Breast epithelium (tissue), 4 donors: Measurements from ENCODE around the gene TMEM212. TPM values are rescaled to one million over a fixed set of nuclear protein-coding genes. Genes with fewer than 3 reads are reported as not detected.

Source experiments
- DNase-seq, 2 donors: peaks; one replicate each; pipeline ENCODE4 v3.0.0-alpha.2; 2019; ENCODE audit warnings: low spot score in 2 of 2
- H3K27ac ChIP-seq, 2 donors: fragments of 200-600 bp; sonication (generic) in 1 of 2; one replicate each; pipeline ENCODE4 v1.5.1; 2016 to 2019; ENCODE audit warnings: mild to moderate bottlenecking in 1 of 2
- H3K27me3 ChIP-seq, 2 donors: fragments of 200-600 bp; sonication (generic) in 1 of 2; one replicate each; pipeline versions ENCODE4 v1.5.1 to v1.6.0; 2017 to 2019; ENCODE audit warnings: control low read depth in 1 of 2, mild to moderate bottlenecking in 1 of 2
- H3K36me3 ChIP-seq: fragments of 200-600 bp; one replicate; pipeline ENCODE4 v1.5.1; 2019
- H3K4me1 ChIP-seq, 2 donors: fragments of 200-600 bp; sonication (generic); one replicate each; pipeline ENCODE4 v1.5.1; 2016 to 2019; ENCODE audit warnings: control low read depth in 1 of 2
- H3K4me3 ChIP-seq, 3 donors: fragments of 200-600 bp; sonication (generic); 1 replicate in 2 of 3; 2 replicates in 1 of 3; pipeline ENCODE4 v1.5.1; 2016 to 2019; ENCODE audit warnings: mild to moderate bottlenecking in 3 of 3, moderate library complexity in 2 of 3
- H3K9me3 ChIP-seq, 2 donors: fragments of 200-600 bp; sonication (generic) in 1 of 2; one replicate each; pipeline ENCODE4 v1.5.1; 2016 to 2019; ENCODE audit warnings: control low read depth in 1 of 2
- CTCF ChIP-seq, 3 donors: fragments of 450-650 bp; IDR thresholded peaks; one replicate each; pipeline ENCODE4 v1.5.1; 2016 to 2017; ENCODE audit warnings: antibody characterized with exemption in 3 of 3, mild to moderate bottlenecking in 3 of 3, moderate library complexity in 3 of 3
- POLR2A ChIP-seq: fragments of 450-650 bp; IDR thresholded peaks from one replicate; pipeline ENCODE4 v1.6.1; 2016; ENCODE audit warnings: antibody characterized with exemption, mild to moderate bottlenecking, moderate library complexity
- POLR2AphosphoS5 ChIP-seq, 3 donors: sonication (generic); formaldehyde crosslinking; IDR thresholded peaks; one replicate each; pipeline ENCODE4 v1.6.1; 2017; ENCODE audit warnings: antibody characterized with exemption in 3 of 3
- intact Hi-C: fragments of 100-400 bp; cut with DNase I; formaldehyde crosslinking; loops from one replicate; pipeline ENCODE4 v1.15.1; 2023; ENCODE audit warnings: low total_unique reads
- total RNA-seq, 3 donors: library from RNA; depleted of rRNA; stranded (reverse); fragments of >200 nt; gene quantifications; one replicate each; pipeline ENCODE4 v1.1.0, GENCODE V29; 2016

The TMEM212 gene
- total RNA-seq, 3 donors from 2014 or later = 1.3 TPM; not detected in 2

GRCh38 chr3:171815973-171816595 lies 27.1 kb upstream of the TMEM212 start:
- no peaks in the 10 kb centered on the region for H3K27me3 ChIP-seq
- no peaks in the 10 kb centered on the region for H3K4me1 ChIP-seq
- intact Hi-C loops = no loop called here
- peak overlapping the region in 1 of 2 donors; percentile 22 for H3K27ac ChIP-seq
- H3K4me3 ChIP-seq = no peak overlapping the region
- no peak for TF ChIP-seq POLR2A
- TF ChIP-seq POLR2AphosphoS5 (IDR thresholded peaks at IDR 0.05) = no peak
- no peak for TF ChIP-seq CTCF (IDR thresholded peaks at IDR 0.05)
- H3K9me3 ChIP-seq = no peaks in the 10 kb centered on the region
- H3K36me3 ChIP-seq = no peaks in the 10 kb centered on the region
- no peak for DNase-seq

GRCh38 chr3:171817074-171817800 lies 25.9 kb upstream of the TMEM212 start:
- intact Hi-C loops = no loop called here
- H3K4me3 ChIP-seq = no peak overlapping the region
- H3K4me1 ChIP-seq = no peaks in the 10 kb centered on the region
- DNase-seq = no peak
- no peaks in the 10 kb centered on the region for H3K36me3 ChIP-seq
- H3K27ac ChIP-seq = no peak overlapping the region
- no peak for TF ChIP-seq CTCF (IDR thresholded peaks at IDR 0.05)
- no peaks in the 10 kb centered on the region for H3K27me3 ChIP-seq
- no peaks in the 10 kb centered on the region for H3K9me3 ChIP-seq

GRCh38 chr3:171821044-171821443 lies 22.1 kb upstream of the TMEM212 start:
- Histone ChIP-seq H3K36me3 (no peaks in the 10 kb centered on the region), H3K4me3 (no peak overlapping the region), H3K27ac (no peak overlapping the region), H3K4me1 (no peaks in the 10 kb centered on the region), H3K9me3 (no peaks in the 10 kb centered on the region), H3K27me3 (no peaks in the 10 kb centered on the region)
- DNase-seq = no peak
- intact Hi-C loops = no loop called here
- no peak for TF ChIP-seq CTCF (IDR thresholded peaks at IDR 0.05)
- TF ChIP-seq POLR2AphosphoS5 (IDR thresholded peaks at IDR 0.05) = no peak
- TF ChIP-seq POLR2A = no peak

GRCh38 chr3:171821778-171822358 lies 21.3 kb upstream of the TMEM212 start:
- Histone ChIP-seq H3K4me3 (no peak overlapping the region), H3K4me1 (no peaks in the 10 kb centered on the region), H3K36me3 (no peaks in the 10 kb centered on the region), H3K27me3 (no peaks in the 10 kb centered on the region), H3K9me3 (no peaks in the 10 kb centered on the region), H3K27ac (no peak overlapping the region)
- no peak for DNase-seq
- TF ChIP-seq POLR2AphosphoS5 (IDR thresholded peaks at IDR 0.05) = no peak
- no peak for TF ChIP-seq POLR2A
- TF ChIP-seq CTCF (IDR thresholded peaks at IDR 0.05) = no peak
- intact Hi-C loops = no loop called here

- Histone ChIP-seq H3K27me3 (no peaks in the 10 kb centered on the region), H3K4me3 (no peak overlapping the region), H3K9me3 (no peaks in the 10 kb centered on the region), H3K4me1 (no peaks in the 10 kb centered on the region), H3K27ac (no peak overlapping the region), H3K36me3 (no peaks in the 10 kb centered on the region)
- intact Hi-C loops = no loop called here
- DNase-seq = no peak
- TF ChIP-seq CTCF (IDR thresholded peaks at IDR 0.05) (no peak), POLR2A (no peak), POLR2AphosphoS5 (IDR thresholded peaks at IDR 0.05) (no peak)
These were observed 20.6 kb upstream of the TMEM212 start for GRCh38 chr3:171822431-171823106.
